RCC 7860 (cell line): ENCODE measurements around the gene GPR157.
"Not testable (repeated sequence)": the region's sequence is repeated elsewhere in the genome, so short reads cannot be mapped to it uniquely, and the experiment has no call there.

Source experiments
- DNase-seq: peaks from one replicate; pipeline ENCODE4 v3.0.0-alpha.2; 2015; ENCODE audit warnings: low spot score
- FAIRE-seq: peaks from 2 replicates; lab custom pipeline; 2012; peaks lifted over from hg19 to GRCh38; lab: Jason Lieb, UNC

GPR157 gene

GRCh38 chr1:9095818-9096217, 33.1 kb downstream of the GPR157 start:
- FAIRE-seq, result no peak

GRCh38 chr1:9093996-9094595, 34.8 kb downstream of the GPR157 start:
- not testable (repeated sequence) for FAIRE-seq, DNase-seq

More at GRCh38 chr1:9095818-9096217, 33.1 kb downstream of the GPR157 start:
- DNase-seq, result no peak

- no peak for DNase-seq
- FAIRE-seq, result no peak
These were observed 35.3 kb downstream of the GPR157 start for GRCh38 chr1:9093581-9093980.

- DNase-seq, result no peak
- FAIRE-seq, result no peak
These were observed 35.8 kb downstream of the GPR157 start for GRCh38 chr1:9093091-9093490.

- no peak for FAIRE-seq
- DNase-seq, result no peak
These were observed 40.1 kb downstream of the GPR157 start for GRCh38 chr1:9088807-9089206.

GRCh38 chr1:9087411-9088125, 41.3 kb downstream of the GPR157 start:
- FAIRE-seq, result no peak
- DNase-seq, result no peak

GRCh38 chr1:9086796-9087195, 42.1 kb downstream of the GPR157 start:
- DNase-seq (no peak), FAIRE-seq (no peak)

GRCh38 chr1:9086045-9086444, 42.9 kb downstream of the GPR157 start:
- FAIRE-seq, result peak; percentile 68
- no peak for DNase-seq

GRCh38 chr1:9085306-9085940, 43.5 kb downstream of the GPR157 start:
- DNase-seq (peak; percentile 20), FAIRE-seq (no peak)

GRCh38 chr1:9084906-9085305, 44.0 kb downstream of the GPR157 start:
- DNase-seq, result peak; percentile 74
- FAIRE-seq, result peak; percentile 92

- DNase-seq (no peak), FAIRE-seq (no peak)
These were observed 47.4 kb downstream of the GPR157 start for GRCh38 chr1:9081473-9081872.

GRCh38 chr1:9080705-9081291, 48.1 kb downstream of the GPR157 start:
- FAIRE-seq, result no peak
- no peak for DNase-seq

GRCh38 chr1:9079988-9080704, 48.8 kb downstream of the GPR157 start:
- no peak for FAIRE-seq
- no peak for DNase-seq

- FAIRE-seq, result no peak
- DNase-seq, result peak; percentile 53
These were observed 50.0 kb downstream of the GPR157 start for GRCh38 chr1:9078752-9079500.

GRCh38 chr1:9078015-9078751, 50.7 kb downstream of the GPR157 start:
- peak; percentile 89 for FAIRE-seq
- DNase-seq, result peak; percentile 84

GRCh38 chr1:9075022-9075421, 53.9 kb downstream of the GPR157 start:
- FAIRE-seq (no peak), DNase-seq (no peak)

GRCh38 chr1:9073143-9073542, 55.8 kb downstream of the GPR157 start:
- FAIRE-seq, result no peak

GRCh38 chr1:9071554-9072235, 57.2 kb downstream of the GPR157 start:
- FAIRE-seq (no peak), DNase-seq (no peak)

More at GRCh38 chr1:9073143-9073542, 55.8 kb downstream of the GPR157 start:
- no peak for DNase-seq

- no peak for FAIRE-seq
These were observed 58.4 kb downstream of the GPR157 start for GRCh38 chr1:9070486-9070885.

More at GRCh38 chr1:9070486-9070885, 58.4 kb downstream of the GPR157 start:
- no peak for DNase-seq
